SU-DHL-6 (cell line): ENCODE data around the gene EPAS1.

Experiments used
- H2AFZ ChIP-seq: fragments of 200-600 bp; sonication (generic); 2 replicates; pipeline ENCODE4 v1.6.1; 2014; ENCODE audit warnings: low read depth, mild to moderate bottlenecking, moderate library complexity, mixed read lengths, antibody characterized with exemption, low read length; ENCODE audit not compliant: severe bottlenecking
- H3F3A ChIP-seq: fragments of 200-600 bp; shearing (Covaris generic); 2 replicates; pipeline ENCODE4 v1.6.0; 2016; ENCODE audit warnings: antibody characterized with exemption, mild to moderate bottlenecking; ENCODE audit not compliant: insufficient read depth
- H3K27ac ChIP-seq: fragments of 200-600 bp; sonication (generic); 2 replicates; pipeline ENCODE4 v1.5.1; 2016; ENCODE audit warnings: low read depth, mild to moderate bottlenecking, low read length, moderate library complexity, mixed read lengths
- H3K27me3 ChIP-seq: fragments of 200-600 bp; sonication (generic), shearing (Covaris generic); 2 replicates; pipeline ENCODE4 v1.6.0; 2014; ENCODE audit warnings: mild to moderate bottlenecking, low read length
- H3K36me3 ChIP-seq: fragments of 200-600 bp; sonication (generic); 2 replicates; pipeline ENCODE4 v1.6.1; 2014; ENCODE audit warnings: mild to moderate bottlenecking, low read length, mixed read lengths
- H3K4me2 ChIP-seq: fragments of 300-600, 200-600 bp; shearing (Covaris generic), sonication (generic); 2 replicates; pipeline ENCODE4 v1.6.0; 2014; ENCODE audit warnings: low read length, low read depth, mild to moderate bottlenecking; ENCODE audit not compliant: poor library complexity, severe bottlenecking
- H3K4me3 ChIP-seq: fragments of 200-600 bp; sonication (generic); 2 replicates; pipeline ENCODE4 v1.5.1; 2014; ENCODE audit warnings: antibody characterized with exemption, low read length, mild to moderate bottlenecking, mixed read lengths; ENCODE audit not compliant: insufficient read depth, poor library complexity, severe bottlenecking
- H3K79me2 ChIP-seq: fragments of 200-600 bp; sonication (generic); 2 replicates; pipeline ENCODE4 v1.6.1; 2014; ENCODE audit warnings: mild to moderate bottlenecking, low read length, moderate library complexity; ENCODE audit not compliant: insufficient read depth
- H3K9ac ChIP-seq: fragments of 200-600 bp; sonication (generic); 2 replicates; pipeline ENCODE4 v1.7.0; 2014; ENCODE audit warnings: mild to moderate bottlenecking, low read length
- H3K9me2 ChIP-seq: fragments of 200-600 bp; sonication (generic); replicated peaks from 2 replicates; pipeline ENCODE4 v1.6.1; 2014; ENCODE audit warnings: low read length; ENCODE audit not compliant: insufficient read depth
- H3K9me3 ChIP-seq: fragments of 200-600 bp; sonication (generic); 2 replicates; pipeline ENCODE4 v1.6.1; 2014; ENCODE audit warnings: low read length, mixed read lengths; ENCODE audit not compliant: insufficient read depth
- H4K20me1 ChIP-seq: fragments of 200-600 bp; sonication (generic); 2 replicates; pipeline ENCODE4 v1.6.1; 2014; ENCODE audit warnings: low read depth, mild to moderate bottlenecking, antibody characterized with exemption, low read length, moderate library complexity, mixed read lengths
- EZH2phosphoT487 ChIP-seq: fragments of 200-600 bp; sonication (generic), shearing (Covaris generic); conservative IDR thresholded peaks from 2 replicates; pipeline ENCODE4 v1.6.1; 2018; ENCODE audit warnings: mild to moderate bottlenecking, antibody characterized with exemption, low read length, moderate library complexity, mixed read lengths
- TF ChIP-seq, protein P1 (sequence below): fragments of 200-600 bp; sonication (generic); IDR thresholded peaks from one replicate; pipeline ENCODE4 v1.5.1; 2017; ENCODE audit warnings: antibody characterized with exemption, mild to moderate bottlenecking, low read length, moderate library complexity; ENCODE audit not compliant: insufficient read depth, poor library complexity, severe bottlenecking

Gene EPAS1

DNA sequence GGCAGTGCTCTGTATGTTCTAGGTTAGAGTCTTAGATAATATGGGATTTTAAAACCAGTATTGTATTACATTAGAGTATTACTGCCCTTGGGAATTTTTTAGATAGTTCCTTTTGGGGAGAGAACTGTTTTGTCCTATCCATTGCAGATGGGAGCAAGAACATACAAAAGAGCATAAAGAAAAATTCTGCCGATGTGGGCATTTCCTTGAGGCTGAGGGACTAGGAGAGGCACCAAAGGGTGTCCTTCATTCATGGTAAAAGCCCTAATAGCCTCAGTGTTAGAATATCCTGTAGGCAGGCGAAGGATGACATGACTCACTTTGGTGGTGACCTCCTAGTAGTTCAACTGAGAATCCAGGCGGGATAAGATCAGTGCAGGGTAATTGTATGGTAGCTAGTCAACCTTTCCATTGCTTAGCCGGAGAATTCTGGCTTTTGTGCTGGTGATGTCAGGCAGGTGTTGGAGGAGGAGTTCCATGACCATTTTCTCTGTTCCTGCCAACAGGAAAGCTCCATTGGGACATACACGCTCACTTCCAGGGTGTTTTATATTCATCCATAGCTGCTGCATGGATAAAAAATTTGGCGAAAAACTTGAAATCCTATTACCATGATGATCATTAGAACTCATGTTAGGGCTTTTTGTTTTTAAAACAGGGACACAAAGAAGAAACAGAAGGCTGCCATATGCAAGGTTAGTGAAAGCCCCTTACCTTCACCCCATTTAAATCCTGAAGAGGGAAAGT, 28.1 kb downstream of the EPAS1 start:
- no peak for TF ChIP-seq EZH2phosphoT487
- TF ChIP-seq, protein P1, sequence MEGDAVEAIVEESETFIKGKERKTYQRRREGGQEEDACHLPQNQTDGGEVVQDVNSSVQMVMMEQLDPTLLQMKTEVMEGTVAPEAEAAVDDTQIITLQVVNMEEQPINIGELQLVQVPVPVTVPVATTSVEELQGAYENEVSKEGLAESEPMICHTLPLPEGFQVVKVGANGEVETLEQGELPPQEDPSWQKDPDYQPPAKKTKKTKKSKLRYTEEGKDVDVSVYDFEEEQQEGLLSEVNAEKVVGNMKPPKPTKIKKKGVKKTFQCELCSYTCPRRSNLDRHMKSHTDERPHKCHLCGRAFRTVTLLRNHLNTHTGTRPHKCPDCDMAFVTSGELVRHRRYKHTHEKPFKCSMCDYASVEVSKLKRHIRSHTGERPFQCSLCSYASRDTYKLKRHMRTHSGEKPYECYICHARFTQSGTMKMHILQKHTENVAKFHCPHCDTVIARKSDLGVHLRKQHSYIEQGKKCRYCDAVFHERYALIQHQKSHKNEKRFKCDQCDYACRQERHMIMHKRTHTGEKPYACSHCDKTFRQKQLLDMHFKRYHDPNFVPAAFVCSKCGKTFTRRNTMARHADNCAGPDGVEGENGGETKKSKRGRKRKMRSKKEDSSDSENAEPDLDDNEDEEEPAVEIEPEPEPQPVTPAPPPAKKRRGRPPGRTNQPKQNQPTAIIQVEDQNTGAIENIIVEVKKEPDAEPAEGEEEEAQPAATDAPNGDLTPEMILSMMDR: no peak
- Histone ChIP-seq H2AFZ (no peak overlapping the region), H3K79me2 (no peaks in the 10 kb centered on the region), H3K9me2 (no peaks in the 10 kb centered on the region), H3K4me3 (no peak overlapping the region), H3K9ac (no peak overlapping the region), H3F3A (no peaks in the 10 kb centered on the region), H3K4me2 (no peak overlapping the region), H3K27me3 (no peaks in the 10 kb centered on the region), H3K36me3 (no peaks in the 10 kb centered on the region), H3K9me3 (no peaks in the 10 kb centered on the region), H4K20me1 (no peaks in the 10 kb centered on the region), H3K27ac (no peak overlapping the region)

DNA sequence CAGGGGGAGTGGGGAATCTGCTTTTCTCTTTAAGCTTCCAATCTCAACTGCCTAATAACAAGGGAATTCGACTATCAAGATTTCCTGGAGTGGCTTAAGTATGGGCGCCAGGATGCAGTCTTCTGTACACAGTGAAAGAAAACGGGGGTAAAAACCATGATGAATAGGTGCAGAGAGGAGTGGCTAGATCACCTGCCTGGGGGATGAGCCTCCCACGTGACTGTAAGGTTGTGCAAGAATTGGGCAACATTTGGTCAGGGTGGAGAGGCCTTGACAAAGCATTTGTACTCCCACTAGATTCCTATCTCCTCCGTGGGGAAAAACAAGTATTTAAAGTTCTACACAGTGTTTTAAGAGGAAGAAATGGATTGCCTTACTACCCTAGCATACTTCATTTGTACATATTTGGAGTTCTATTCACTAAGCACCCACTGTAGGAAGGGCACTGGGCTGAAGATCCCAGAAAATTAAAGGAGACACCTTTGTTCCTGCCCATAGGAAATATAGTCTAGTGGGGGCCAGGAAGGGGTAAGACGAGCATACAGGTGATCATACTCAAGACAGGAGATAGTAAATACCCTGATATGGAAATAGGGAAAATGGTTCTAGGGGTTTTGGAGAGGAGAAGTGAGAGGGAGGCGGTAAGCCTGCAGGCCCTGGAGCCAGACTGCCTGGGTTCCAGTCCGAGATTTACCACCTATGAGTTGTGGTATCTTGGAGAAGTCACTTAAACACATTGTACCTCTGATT, 29.2 kb downstream of the EPAS1 start:
- H3K9me2 ChIP-seq: no peaks in the 10 kb centered on the region
- H3F3A ChIP-seq: no peaks in the 10 kb centered on the region
- H4K20me1 ChIP-seq: no peaks in the 10 kb centered on the region
- H3K27ac ChIP-seq: no peak overlapping the region
- H2AFZ ChIP-seq: no peak overlapping the region
- no peaks in the 10 kb centered on the region for H3K36me3 ChIP-seq
- no peak overlapping the region for H3K9ac ChIP-seq
- H3K4me3 ChIP-seq: no peak overlapping the region
- no peaks in the 10 kb centered on the region for H3K27me3 ChIP-seq
- H3K79me2 ChIP-seq: no peaks in the 10 kb centered on the region
- TF ChIP-seq EZH2phosphoT487: no peak
- TF ChIP-seq, protein P1: no peak
- no peaks in the 10 kb centered on the region for H3K9me3 ChIP-seq
- no peak overlapping the region for H3K4me2 ChIP-seq

DNA sequence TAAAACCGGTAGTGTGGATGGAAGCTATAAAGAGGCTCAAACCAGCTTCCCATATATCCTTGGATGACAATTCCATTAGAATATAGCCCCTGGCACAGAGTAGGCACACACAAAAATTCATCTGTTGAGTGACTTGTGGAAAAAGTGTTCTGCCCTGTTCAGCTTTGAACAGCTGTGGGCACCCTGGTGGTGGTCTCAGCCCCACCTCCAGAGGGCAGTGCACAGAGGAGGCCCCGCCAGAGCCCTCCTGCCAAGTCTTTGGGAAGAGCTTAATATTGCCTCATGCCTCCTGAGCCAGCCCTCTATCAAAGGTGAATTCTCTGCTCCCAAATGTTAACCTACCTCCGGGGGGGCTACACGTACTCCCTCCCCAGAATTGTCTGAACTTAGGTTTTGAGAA, 30.4 kb downstream of the EPAS1 start:
- no peaks in the 10 kb centered on the region for H3K36me3 ChIP-seq
- no peaks in the 10 kb centered on the region for H3K9me2 ChIP-seq
- H3F3A ChIP-seq: no peaks in the 10 kb centered on the region
- no peak overlapping the region for H3K27ac ChIP-seq
- no peak for TF ChIP-seq EZH2phosphoT487
- TF ChIP-seq, protein P1: no peak
- H2AFZ ChIP-seq: no peak overlapping the region
- no peak overlapping the region for H3K9ac ChIP-seq
- no peaks in the 10 kb centered on the region for H3K79me2 ChIP-seq
- no peaks in the 10 kb centered on the region for H3K9me3 ChIP-seq
- no peak overlapping the region for H3K4me3 ChIP-seq
- no peaks in the 10 kb centered on the region for H3K27me3 ChIP-seq
- H3K4me2 ChIP-seq: no peak overlapping the region
- no peaks in the 10 kb centered on the region for H4K20me1 ChIP-seq
